CD4-positive, alpha-beta T cell treated with Interleukin-15 for 1 hour (primary cell): Measurements from ENCODE around the gene ZNF529.
"Not testable (repeated sequence)": the region's sequence is repeated elsewhere in the genome, so short reads cannot be mapped to it uniquely, and the experiment has no call there.

Source experiments
- DNase-seq: peaks from one replicate; pipeline ENCODE4 v3.0.0-alpha.2; 2020

The ZNF529 gene

GRCh38 chr19:36573020-36573894, at the start of gene ZNF529:
ZNF529 (minus strand) TSS chr19:36573292; CDS start chr19:36572346, 946 bp downstream.
- peak; percentile 91 for DNase-seq

- no peak for DNase-seq
These were observed 32.9 kb upstream of the ZNF529 start for GRCh38 chr19:36605877-36606478.

GRCh38 chr19:36605101-36605876, 32.2 kb upstream of the ZNF529 start, which contains the start of gene ZNF382:
ZNF382 (plus strand) TSS chr19:36605313; CDS start chr19:36609915, 4,602 bp downstream.
- peak; percentile 87 for DNase-seq

GRCh38 chr19:36604656-36605100, 31.6 kb upstream of the ZNF529 start:
- DNase-seq = peak; percentile 90

- not testable (repeated sequence) for DNase-seq
These were observed 29.6 kb upstream of the ZNF529 start for GRCh38 chr19:36602681-36603080.

- DNase-seq = no peak
These were observed 6.2 kb upstream of the ZNF529 start for GRCh38 chr19:36579255-36579654.

- no peak for DNase-seq
These were observed 4.3 kb upstream of the ZNF529 start for GRCh38 chr19:36577271-36577996.

- DNase-seq = no peak
These were observed 1.6 kb upstream of the ZNF529 start for GRCh38 chr19:36574741-36575140.

GRCh38 chr19:36573895-36574720, 1.0 kb upstream of the ZNF529 start:
- DNase-seq = no peak

GRCh38 chr19:36572593-36573019, 486 bp downstream of the ZNF529 start:
- no peak for DNase-seq

GRCh38 chr19:36564391-36564790, 8.7 kb downstream of the ZNF529 start:
- DNase-seq = no peak

GRCh38 chr19:36547001-36547732, 25.9 kb downstream of the ZNF529 start:
- no peak for DNase-seq

GRCh38 chr19:36528921-36529518, 44.1 kb downstream of the ZNF529 start:
- peak; percentile 44 for DNase-seq

GRCh38 chr19:36528194-36528920, 44.7 kb downstream of the ZNF529 start, which contains the start of gene ZNF260:
ZNF260 (minus strand) TSS chr19:36528271; CDS start chr19:36515238, 13,033 bp downstream.
- DNase-seq = peak; percentile 96

- DNase-seq = no peak
These were observed 45.3 kb downstream of the ZNF529 start for GRCh38 chr19:36527873-36528193.

GRCh38 chr19:36527341-36527740, 45.8 kb downstream of the ZNF529 start:
- DNase-seq = no peak

GRCh38 chr19:36526581-36526980, 46.5 kb downstream of the ZNF529 start:
- DNase-seq = no peak

- DNase-seq = no peak
These were observed 48.5 kb downstream of the ZNF529 start for GRCh38 chr19:36524617-36525016.

- no peak for DNase-seq
These were observed 59.0 kb downstream of the ZNF529 start for GRCh38 chr19:36514012-36514612.
